ENCODE measurements around the gene CHCHD10.
A peak's percentile ranks its signal among the peaks of the same experiment; 100 is the strongest.

The CHCHD10 gene

GRCh38 chr22:23786752-23787599 is 19.2 kb upstream of the CHCHD10 start, which contains the start of gene SMARCB1:
TSS of gene SMARCB1 (plus strand) at chr22:23786966. CDS start at chr22:23787170, 204 bp downstream.
- peak within 1 kb of the TSS; percentile 98 to 100 (median 99) for H3K27ac Mint-ChIP-seq
- no peaks in the 10 kb centered on the region for H3K9me3 Mint-ChIP-seq
- peaks cover 46% of the 10 kb centered on the region for H3K4me1 Mint-ChIP-seq
- H3K27me3 Mint-ChIP-seq (ENCODE audit: low read depth), result no peaks in the 10 kb centered on the region
- H3K36me3 Mint-ChIP-seq (ENCODE audit: low read depth), result peaks cover 11% of the 10 kb centered on the region
- H3K4me3 Mint-ChIP-seq, result peak within 1 kb of the TSS; percentile 92 to 97 (median 95)
- no peak for TF ChIP-seq CTCF (IDR thresholded peaks at IDR 0.05; ENCODE audit: unreplicated experiment in 3 of 3)

GRCh38 chr22:23786261-23786710 is 18.5 kb upstream of the CHCHD10 start:
- Mint-ChIP-seq H3K4me1 (peaks cover 41% of the 10 kb centered on the region), H3K9me3 (no peaks in the 10 kb centered on the region)

GRCh38 chr22:23784215-23784732 is 16.5 kb upstream of the CHCHD10 start:
- no peak for TF ChIP-seq CTCF (IDR thresholded peaks at IDR 0.05; ENCODE audit: unreplicated experiment in 3 of 3)
- Mint-ChIP-seq H3K36me3 (ENCODE audit: low read depth) (peaks cover 3% of the 10 kb centered on the region), H3K4me3 (peak overlapping the region in 2 of 3 experiments; percentile 16 to 57), H3K9me3 (no peaks in the 10 kb centered on the region), H3K27me3 (ENCODE audit: low read depth) (no peaks in the 10 kb centered on the region), H3K4me1 (peaks cover 32% of the 10 kb centered on the region), H3K27ac (peak overlapping the region; percentile 76 to 91 (median 89))

More at GRCh38 chr22:23786261-23786710, 18.5 kb upstream of the CHCHD10 start:
- peaks cover 7% of the 10 kb centered on the region for H3K36me3 Mint-ChIP-seq (ENCODE audit: low read depth)
- no peaks in the 10 kb centered on the region for H3K27me3 Mint-ChIP-seq (ENCODE audit: low read depth)
- peak overlapping the region; percentile 91 to 95 (median 92) for H3K4me3 Mint-ChIP-seq
- peak overlapping the region; percentile 98 to 100 (median 99) for H3K27ac Mint-ChIP-seq
- TF ChIP-seq CTCF (IDR thresholded peaks at IDR 0.05; ENCODE audit: unreplicated experiment in 3 of 3), result no peak

- peaks cover 29% of the 10 kb centered on the region for H3K4me1 Mint-ChIP-seq
- H3K9me3 Mint-ChIP-seq, result no peaks in the 10 kb centered on the region
- no peaks in the 10 kb centered on the region for H3K27me3 Mint-ChIP-seq (ENCODE audit: low read depth)
- peaks cover 3% of the 10 kb centered on the region for H3K36me3 Mint-ChIP-seq (ENCODE audit: low read depth)
- H3K4me3 Mint-ChIP-seq, result no peak overlapping the region
- H3K27ac Mint-ChIP-seq, result peak overlapping the region; percentile 76 to 91 (median 89)
- TF ChIP-seq CTCF (IDR thresholded peaks at IDR 0.05; ENCODE audit: unreplicated experiment in 3 of 3), result no peak
Measured at GRCh38 chr22:23783265-23784150, 15.7 kb upstream of the CHCHD10 start.

- no peaks in the 10 kb centered on the region for H3K27me3 Mint-ChIP-seq (ENCODE audit: low read depth)
- no peak for TF ChIP-seq CTCF (IDR thresholded peaks at IDR 0.05; ENCODE audit: unreplicated experiment in 3 of 3)
- H3K27ac Mint-ChIP-seq, result no peak overlapping the region
- H3K9me3 Mint-ChIP-seq, result no peaks in the 10 kb centered on the region
- peaks cover 24% of the 10 kb centered on the region for H3K4me1 Mint-ChIP-seq
- peaks cover 3% of the 10 kb centered on the region for H3K36me3 Mint-ChIP-seq (ENCODE audit: low read depth)
- H3K4me3 Mint-ChIP-seq, result no peak overlapping the region
Measured at GRCh38 chr22:23782703-23783102, 14.9 kb upstream of the CHCHD10 start.
